SK-N-SH treated with all-trans-retinoic acid at 6 μM for 48 hours (cell line): ENCODE results near the gene ACTRT3.

Experiments
- ATAC-seq: fragments of 200-7000 bp; cut with Tn5 transposase; 3 replicates; pipeline ENCODE4 v1.9.1; 2020; ENCODE audit warnings: mild to moderate bottlenecking, moderate library complexity
- ARNTL ChIP-seq: fragments of 450-650 bp; formaldehyde crosslinking; IDR thresholded peaks from 2 replicates; pipeline ENCODE4 v1.5.0; 2020; ENCODE audit warnings: low read depth, mild to moderate bottlenecking, moderate library complexity, borderline replicate concordance
- BACH2 ChIP-seq: fragments of 250-450 bp; sonication (Bioruptor Pico); IDR thresholded peaks from 2 replicates; pipeline ENCODE4 v1.9.0; 2021; ENCODE audit warnings: mild to moderate bottlenecking, borderline replicate concordance
- CREB5 ChIP-seq: fragments of 250-450 bp; sonication (Bioruptor Pico); IDR thresholded peaks from 2 replicates; pipeline ENCODE4 v1.5.1; 2020; ENCODE audit warnings: low read depth, mild to moderate bottlenecking, moderate library complexity
- CSDC2 ChIP-seq: fragments of 250-450 bp; sonication (Bioruptor Pico); IDR thresholded peaks from 2 replicates; pipeline ENCODE4 v1.5.0; 2020; ENCODE audit warnings: mild to moderate bottlenecking, moderate library complexity
- CSRNP3 ChIP-seq: fragments of 250-450 bp; sonication (Bioruptor Pico); IDR thresholded peaks from 2 replicates; pipeline ENCODE4 v1.5.1; 2021; ENCODE audit warnings: mild to moderate bottlenecking, moderate library complexity
- ESRRG ChIP-seq: fragments of 250-450 bp; sonication (Bioruptor Pico); IDR thresholded peaks from 2 replicates; pipeline ENCODE4 v1.6.1; 2021; ENCODE audit warnings: mild to moderate bottlenecking
- GLIS3 ChIP-seq: fragments of 250-450 bp; sonication (Bioruptor Pico); IDR thresholded peaks from 2 replicates; pipeline ENCODE4 v1.5.0; 2020; ENCODE audit warnings: mild to moderate bottlenecking, moderate library complexity
- ISL1 ChIP-seq: fragments of 250-450 bp; sonication (Bioruptor Pico); IDR thresholded peaks from 2 replicates; pipeline ENCODE4 v2.1.2; 2022; ENCODE audit warnings: mild to moderate bottlenecking, moderate library complexity
- OSR1 ChIP-seq: fragments of 250-450 bp; sonication (Bioruptor Pico); IDR thresholded peaks from 2 replicates; pipeline ENCODE4 v1.8.0; 2022; ENCODE audit warnings: moderate library complexity, mild to moderate bottlenecking, inconsistent platforms
- PATZ1 ChIP-seq: fragments of 250-450 bp; sonication (Bioruptor Pico); IDR thresholded peaks from 2 replicates; pipeline ENCODE4 v1.8.0; 2020; ENCODE audit warnings: mild to moderate bottlenecking, moderate library complexity, borderline replicate concordance
- POU6F1 ChIP-seq: fragments of 250-450 bp; sonication (Bioruptor Pico); IDR thresholded peaks from 2 replicates; pipeline ENCODE4 v1.8.0; 2021; ENCODE audit warnings: low read depth, mild to moderate bottlenecking, moderate library complexity, borderline replicate concordance
- RARB ChIP-seq: fragments of 250-450 bp; sonication (Bioruptor Pico); IDR thresholded peaks from 2 replicates; pipeline ENCODE4 v1.8.0; 2021; ENCODE audit warnings: mild to moderate bottlenecking, moderate library complexity
- TOX ChIP-seq: fragments of 250-450 bp; sonication (Bioruptor Pico); IDR thresholded peaks from 2 replicates; pipeline ENCODE4 v1.8.0; 2021; ENCODE audit warnings: mild to moderate bottlenecking, moderate library complexity, borderline replicate concordance
- TSHZ2 ChIP-seq: fragments of 250-450 bp; sonication (Bioruptor Pico); IDR thresholded peaks from 2 replicates; pipeline ENCODE4 v1.5.0; 2020; ENCODE audit warnings: mild to moderate bottlenecking, moderate library complexity
- ZC3H10 ChIP-seq: fragments of 250-450 bp; sonication (Bioruptor Pico); IDR thresholded peaks from 2 replicates; pipeline ENCODE4 v1.5.1; 2021; ENCODE audit warnings: mild to moderate bottlenecking, moderate library complexity
- ZFP3 ChIP-seq: fragments of 250-450 bp; sonication (Bioruptor Pico); IDR thresholded peaks from 2 replicates; pipeline ENCODE4 v1.5.0; 2020; ENCODE audit warnings: mild to moderate bottlenecking, moderate library complexity
- ZFP30 ChIP-seq: fragments of 450-650 bp; formaldehyde crosslinking; IDR thresholded peaks from 2 replicates; pipeline ENCODE4 v1.5.0; 2022; ENCODE audit warnings: mild to moderate bottlenecking, moderate library complexity
- ZNF565 ChIP-seq: fragments of 450-650 bp; formaldehyde crosslinking; conservative IDR thresholded peaks from 2 replicates; pipeline ENCODE4 v1.5.0; 2020; ENCODE audit warnings: low read depth, mild to moderate bottlenecking, moderate library complexity
- ZNF70 ChIP-seq: fragments of 450-650 bp; formaldehyde crosslinking; IDR thresholded peaks from 2 replicates; pipeline ENCODE4 v1.5.0; 2020; ENCODE audit warnings: mild to moderate bottlenecking, moderate library complexity
- ZNF8 ChIP-seq: fragments of 450-650 bp; formaldehyde crosslinking; IDR thresholded peaks from 2 replicates; pipeline ENCODE4 v1.5.0; 2020; ENCODE audit warnings: mild to moderate bottlenecking, moderate library complexity

The ACTRT3 gene

GRCh38 chr3:169772305-169772896 is 3.0 kb upstream of the ACTRT3 start:
- peak; percentile 75 for ATAC-seq
- TF ChIP-seq ZNF70 (CRISPR knock-in tag), result no peak
- no peak for TF ChIP-seq ZC3H10
- TF ChIP-seq ZFP30 (CRISPR knock-in tag), result no peak
- TF ChIP-seq CREB5, result no peak
- TF ChIP-seq POU6F1 (CRISPR knock-in tag), result no peak
- TF ChIP-seq CSRNP3 (CRISPR knock-in tag), result no peak
- no peak for TF ChIP-seq ZNF565
- TF ChIP-seq CSDC2 (CRISPR knock-in tag), result no peak
- no peak for TF ChIP-seq BACH2 (CRISPR knock-in tag)
- no peak for TF ChIP-seq OSR1 (CRISPR knock-in tag)
- TF ChIP-seq ESRRG (CRISPR knock-in tag), result no peak

- ATAC-seq, result peak; percentile 39
- TF ChIP-seq TSHZ2 (CRISPR knock-in tag) (no peak), TOX (CRISPR knock-in tag) (no peak), POU6F1 (CRISPR knock-in tag) (no peak), OSR1 (CRISPR knock-in tag) (no peak), ZNF70 (CRISPR knock-in tag) (no peak)
Observed at GRCh38 chr3:169771497-169772304, 2.3 kb upstream of the ACTRT3 start.

GRCh38 chr3:169764882-169765612 is 4.3 kb downstream of the ACTRT3 start, which contains the start of gene TERC:
Gene TERC, minus strand, starts transcription at chr3:169765060.
- ATAC-seq, result peak; percentile 87
- TF ChIP-seq OSR1 (CRISPR knock-in tag) (no peak), PATZ1 (peak; percentile 65; the same call in 1 of the 2 replicates), ZFP30 (CRISPR knock-in tag) (no peak), GLIS3 (CRISPR knock-in tag) (peak; percentile 97), ZNF8 (CRISPR knock-in tag) (no peak), CSDC2 (CRISPR knock-in tag) (no peak), RARB (CRISPR knock-in tag) (no peak), ZNF565 (no peak), ZC3H10 (no peak), ISL1 (CRISPR knock-in tag) (0 out of 2 replicates have a peak, but pooled peaks have one; percentile 10), ZNF70 (CRISPR knock-in tag) (no peak), ARNTL (CRISPR knock-in tag) (no peak), CSRNP3 (CRISPR knock-in tag) (peak; percentile 95), ZFP3 (CRISPR knock-in tag) (no peak), BACH2 (CRISPR knock-in tag) (no peak), POU6F1 (CRISPR knock-in tag) (no peak)
